Omental fat pad (tissue), 4 donors: ENCODE data around the gene TREH. TPM values are rescaled to one million over a fixed set of nuclear protein-coding genes. Genes with fewer than 3 reads are reported as not detected.
"Not testable (repeated sequence)": the region's sequence is repeated elsewhere in the genome, so short reads cannot be mapped to it uniquely, and the experiment has no call there.

Experiments used
- ATAC-seq: fragments of 150-250 bp; one replicate; pipeline ENCODE4 v1.9.1; 2016; ENCODE audit warnings: mild to moderate bottlenecking, moderate library complexity; ENCODE audit not compliant: low FRiP score
- DNase-seq: peaks from one replicate; pipeline ENCODE4 v3.0.0-alpha.2; 2019; ENCODE audit warnings: low spot score
- CTCF ChIP-seq, 3 donors: fragments of 450-650 bp; IDR thresholded peaks; one replicate each; pipeline ENCODE4 v1.5.1; 2016 to 2017; ENCODE audit warnings: antibody characterized with exemption in 3 of 3, mild to moderate bottlenecking in 3 of 3, moderate library complexity in 2 of 3
- total RNA-seq, 4 donors: library from RNA; depleted of rRNA; stranded (reverse); fragments of >200 nt; gene quantifications; one replicate each; pipeline ENCODE4 v1.1.0, GENCODE V29; 2016

The TREH gene
- not detected for total RNA-seq

GRCh38 chr11:118679483-118679882 lies at the start of gene TREH:
Gene TREH (minus strand): TSS chr11:118679650. CDS start chr11:118679627, 23 bp downstream.
- no peak for TF ChIP-seq CTCF (IDR thresholded peaks at IDR 0.05)
- ATAC-seq (no peak), DNase-seq (no peak)

- ATAC-seq = not testable (repeated sequence)
Measured at GRCh38 chr11:118728112-118728511, 48.7 kb upstream of the TREH start.

GRCh38 chr11:118727721-118728066 lies 48.2 kb upstream of the TREH start:
- not testable (repeated sequence) for DNase-seq, ATAC-seq

More at GRCh38 chr11:118728112-118728511, 48.7 kb upstream of the TREH start:
- DNase-seq = not testable (repeated sequence)

- not testable (repeated sequence) for ATAC-seq, DNase-seq
Measured at GRCh38 chr11:118727001-118727720, 47.7 kb upstream of the TREH start.

- ATAC-seq, DNase-seq: not testable (repeated sequence)
Measured at GRCh38 chr11:118721478-118722015, 42.1 kb upstream of the TREH start.

GRCh38 chr11:118720740-118721139 lies 41.3 kb upstream of the TREH start:
- ATAC-seq, DNase-seq: not testable (repeated sequence)

- not testable (repeated sequence) for DNase-seq, ATAC-seq
Measured at GRCh38 chr11:118720078-118720477, 40.6 kb upstream of the TREH start.

- not testable (repeated sequence) for DNase-seq, ATAC-seq
Measured at GRCh38 chr11:118718562-118718961, 39.1 kb upstream of the TREH start.

GRCh38 chr11:118717733-118718132 lies 38.3 kb upstream of the TREH start:
- not testable (repeated sequence) for DNase-seq, ATAC-seq

GRCh38 chr11:118717221-118717620 lies 37.8 kb upstream of the TREH start:
- not testable (repeated sequence) for DNase-seq, ATAC-seq

GRCh38 chr11:118715837-118716260 lies 36.4 kb upstream of the TREH start:
- no peak for DNase-seq
- no peak for ATAC-seq
- TF ChIP-seq CTCF (IDR thresholded peaks at IDR 0.05) = no peak

- no peak for DNase-seq
- TF ChIP-seq CTCF (IDR thresholded peaks at IDR 0.05) = no peak
- no peak for ATAC-seq
Measured at GRCh38 chr11:118715245-118715831, 35.9 kb upstream of the TREH start.
